GM06990 (cell line): Measurements from ENCODE around the gene ZNF384.

Experiments
- DNase-seq: peaks from one replicate; pipeline ENCODE4 v3.0.0-alpha.2; 2011; ENCODE audit not compliant: insufficient read length; ENCODE audit errors: extremely low read depth
- H3K27me3 ChIP-seq: replicated peaks from 2 replicates; pipeline ENCODE4 v1.6.0; 2011; ENCODE audit warnings: low read length; ENCODE audit not compliant: control insufficient read depth, insufficient read depth
- H3K36me3 ChIP-seq: 2 replicates; pipeline ENCODE4 v1.5.1; 2011; ENCODE audit warnings: low read length; ENCODE audit not compliant: control insufficient read depth, insufficient read depth
- H3K4me3 ChIP-seq: replicated peaks from 2 replicates; pipeline ENCODE4 v1.5.1; 2011; ENCODE audit warnings: low read depth, mild to moderate bottlenecking, control low read depth, low read length
- CTCF ChIP-seq: IDR thresholded peaks from 2 replicates; pipeline ENCODE4 v1.5.1; 2011; ENCODE audit warnings: low read length, control low read depth, mild to moderate bottlenecking, inconsistent platforms; ENCODE audit not compliant: insufficient read depth, poor library complexity, severe bottlenecking

ZNF384 gene

GRCh38 chr12:6631549-6631961 lies 57.6 kb downstream of the ZNF384 start:
- TF ChIP-seq CTCF: no peak
- no peaks in the 10 kb centered on the region for H3K27me3 ChIP-seq
- peak overlapping the region; percentile 66 for H3K4me3 ChIP-seq
- peak; percentile 29 for DNase-seq
- no peaks in the 10 kb centered on the region for H3K36me3 ChIP-seq

DNA sequence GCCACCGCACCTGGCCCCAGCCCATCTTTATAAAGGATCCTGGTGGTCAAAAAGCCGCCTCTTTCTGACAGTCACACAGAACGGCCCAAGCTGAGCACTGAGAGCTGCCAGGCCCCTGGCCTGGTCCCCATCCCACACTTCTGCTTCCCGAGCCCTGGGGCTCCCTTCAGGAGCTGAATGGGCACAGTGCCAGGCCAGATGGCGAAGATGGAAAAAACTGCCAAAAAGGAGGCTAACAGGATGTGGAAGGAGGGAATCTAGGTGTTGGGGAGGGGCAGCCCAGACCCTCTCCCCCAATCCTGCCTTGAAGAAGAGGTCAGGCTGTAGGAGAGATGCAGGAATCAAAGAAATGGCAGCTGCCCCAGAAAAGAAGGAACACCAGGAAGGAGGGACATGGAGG lies 58.4 kb downstream of the ZNF384 start:
- Histone ChIP-seq H3K4me3 (peak overlapping the region; percentile 66), H3K27me3 (no peaks in the 10 kb centered on the region), H3K36me3 (no peaks in the 10 kb centered on the region; the same call in 1 of the 2 replicates)
- no peak for TF ChIP-seq CTCF
- no peak for DNase-seq

- H3K27me3 ChIP-seq: no peaks in the 10 kb centered on the region
- peaks cover 2% of the 10 kb centered on the region for H3K36me3 ChIP-seq
- DNase-seq: no peak
- TF ChIP-seq CTCF: no peak
- H3K4me3 ChIP-seq: peak overlapping the region; percentile 39
These were observed 61.6 kb downstream of the ZNF384 start for GRCh38 chr12:6627616-6628015.

GRCh38 chr12:6626654-6627283 lies 62.4 kb downstream of the ZNF384 start:
- TF ChIP-seq CTCF: no peak
- DNase-seq: no peak
- no peaks in the 10 kb centered on the region for H3K27me3 ChIP-seq
- no peak overlapping the region for H3K4me3 ChIP-seq
- peaks cover 2% of the 10 kb centered on the region for H3K36me3 ChIP-seq

GRCh38 chr12:6620885-6621274 lies 68.3 kb downstream of the ZNF384 start:
- no peak for TF ChIP-seq CTCF
- Histone ChIP-seq H3K36me3 (peaks cover 16% of the 10 kb centered on the region), H3K4me3 (peak overlapping the region; percentile 27), H3K27me3 (no peaks in the 10 kb centered on the region)
- DNase-seq: no peak
